ENCODE results near the gene SLC5A11.

- TF ChIP-seq CTCF (IDR thresholded peaks at IDR 0.05) (no peak), POLR2A (IDR thresholded peaks at IDR 0.05) (no peak)
Measured at GRCh38 chr16:24936151-24936550, 90.4 kb downstream of the SLC5A11 start.
